ENCODE measurements around the gene PDYN.

PDYN gene

DNA sequence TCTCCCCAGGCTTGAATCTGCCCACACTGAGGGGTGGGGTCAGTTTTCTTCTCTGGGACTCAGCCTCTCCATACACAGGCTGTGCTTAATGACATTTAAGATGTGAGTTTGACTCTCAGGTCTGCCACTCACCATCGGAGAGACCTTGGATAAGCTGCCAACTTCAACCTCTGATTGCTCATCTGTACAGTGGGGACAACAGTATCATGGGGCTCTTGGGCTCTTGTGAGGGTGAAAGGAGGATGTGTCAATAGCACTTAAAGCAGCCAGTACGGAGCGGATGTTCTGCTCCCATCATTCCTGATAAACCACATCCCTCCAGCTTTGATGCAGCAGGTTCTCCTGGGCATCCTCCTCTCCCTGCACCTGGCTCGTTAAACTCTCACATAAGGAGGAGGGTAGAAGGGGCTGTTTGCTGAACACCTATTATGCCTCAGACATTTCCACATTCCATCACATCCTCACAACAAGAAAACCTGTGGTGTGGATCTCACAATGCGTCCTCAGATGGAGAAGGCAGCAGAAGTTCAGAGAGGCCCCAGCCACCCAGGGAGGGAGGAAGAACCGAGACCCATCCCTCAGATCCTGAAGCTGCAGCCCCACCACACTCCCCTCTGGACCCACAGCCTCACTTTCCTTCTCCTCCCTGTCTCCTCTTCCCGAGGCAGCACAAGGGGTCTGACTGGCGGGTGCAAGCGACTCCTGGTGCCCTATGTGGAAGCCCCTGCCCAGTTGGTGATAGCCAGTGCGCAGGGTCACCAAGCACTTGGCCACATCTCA, 1.9 kb upstream of the PDYN start:
- TF ChIP-seq, protein P1, sequence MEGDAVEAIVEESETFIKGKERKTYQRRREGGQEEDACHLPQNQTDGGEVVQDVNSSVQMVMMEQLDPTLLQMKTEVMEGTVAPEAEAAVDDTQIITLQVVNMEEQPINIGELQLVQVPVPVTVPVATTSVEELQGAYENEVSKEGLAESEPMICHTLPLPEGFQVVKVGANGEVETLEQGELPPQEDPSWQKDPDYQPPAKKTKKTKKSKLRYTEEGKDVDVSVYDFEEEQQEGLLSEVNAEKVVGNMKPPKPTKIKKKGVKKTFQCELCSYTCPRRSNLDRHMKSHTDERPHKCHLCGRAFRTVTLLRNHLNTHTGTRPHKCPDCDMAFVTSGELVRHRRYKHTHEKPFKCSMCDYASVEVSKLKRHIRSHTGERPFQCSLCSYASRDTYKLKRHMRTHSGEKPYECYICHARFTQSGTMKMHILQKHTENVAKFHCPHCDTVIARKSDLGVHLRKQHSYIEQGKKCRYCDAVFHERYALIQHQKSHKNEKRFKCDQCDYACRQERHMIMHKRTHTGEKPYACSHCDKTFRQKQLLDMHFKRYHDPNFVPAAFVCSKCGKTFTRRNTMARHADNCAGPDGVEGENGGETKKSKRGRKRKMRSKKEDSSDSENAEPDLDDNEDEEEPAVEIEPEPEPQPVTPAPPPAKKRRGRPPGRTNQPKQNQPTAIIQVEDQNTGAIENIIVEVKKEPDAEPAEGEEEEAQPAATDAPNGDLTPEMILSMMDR (IDR thresholded peaks at IDR 0.05), result no peak
- peaks cover 26% of the 10 kb centered on the region for H3K27me3 Mint-ChIP-seq (ENCODE audit: low read depth, poor library complexity)
- no peaks in the 10 kb centered on the region for H3K9me3 Mint-ChIP-seq
- H3K4me1 Mint-ChIP-seq, result peaks cover 34% of the 10 kb centered on the region
- H3K36me3 Mint-ChIP-seq (ENCODE audit: low read depth), result no peaks in the 10 kb centered on the region
- no peak for DNase-seq
- H3K4me3 Mint-ChIP-seq, result no peak overlapping the region
- H3K27ac Mint-ChIP-seq, result no peak overlapping the region

DNA sequence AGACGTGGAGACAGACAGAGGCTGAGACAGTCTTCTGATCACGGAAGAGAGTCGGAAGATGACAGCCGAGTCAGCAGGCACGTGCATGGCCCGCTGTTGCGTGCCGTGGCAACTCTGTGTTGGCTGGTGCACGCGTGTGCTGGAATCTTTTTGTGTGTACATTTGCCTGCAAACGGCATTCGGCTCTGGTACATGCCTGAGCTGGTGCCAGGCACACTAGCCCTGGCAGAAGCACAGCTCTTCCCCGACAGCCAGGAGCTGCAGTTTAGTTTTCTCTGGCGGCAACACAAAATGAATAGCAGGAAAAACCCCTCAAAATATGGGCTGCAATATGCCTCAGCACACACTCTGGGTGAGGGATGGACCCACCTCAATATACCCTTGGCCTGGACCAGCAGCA, 769 bp upstream of the PDYN start:
- no peak overlapping the region for H3K4me3 Mint-ChIP-seq
- TF ChIP-seq, protein P1 (IDR thresholded peaks at IDR 0.05), result no peak
- H3K27me3 Mint-ChIP-seq (ENCODE audit: low read depth, poor library complexity), result peaks cover 28% of the 10 kb centered on the region
- no peak for DNase-seq
- H3K4me1 Mint-ChIP-seq, result peaks cover 45% of the 10 kb centered on the region
- no peak overlapping the region for H3K27ac Mint-ChIP-seq
- no peaks in the 10 kb centered on the region for H3K36me3 Mint-ChIP-seq (ENCODE audit: low read depth)
- no peaks in the 10 kb centered on the region for H3K9me3 Mint-ChIP-seq

DNA sequence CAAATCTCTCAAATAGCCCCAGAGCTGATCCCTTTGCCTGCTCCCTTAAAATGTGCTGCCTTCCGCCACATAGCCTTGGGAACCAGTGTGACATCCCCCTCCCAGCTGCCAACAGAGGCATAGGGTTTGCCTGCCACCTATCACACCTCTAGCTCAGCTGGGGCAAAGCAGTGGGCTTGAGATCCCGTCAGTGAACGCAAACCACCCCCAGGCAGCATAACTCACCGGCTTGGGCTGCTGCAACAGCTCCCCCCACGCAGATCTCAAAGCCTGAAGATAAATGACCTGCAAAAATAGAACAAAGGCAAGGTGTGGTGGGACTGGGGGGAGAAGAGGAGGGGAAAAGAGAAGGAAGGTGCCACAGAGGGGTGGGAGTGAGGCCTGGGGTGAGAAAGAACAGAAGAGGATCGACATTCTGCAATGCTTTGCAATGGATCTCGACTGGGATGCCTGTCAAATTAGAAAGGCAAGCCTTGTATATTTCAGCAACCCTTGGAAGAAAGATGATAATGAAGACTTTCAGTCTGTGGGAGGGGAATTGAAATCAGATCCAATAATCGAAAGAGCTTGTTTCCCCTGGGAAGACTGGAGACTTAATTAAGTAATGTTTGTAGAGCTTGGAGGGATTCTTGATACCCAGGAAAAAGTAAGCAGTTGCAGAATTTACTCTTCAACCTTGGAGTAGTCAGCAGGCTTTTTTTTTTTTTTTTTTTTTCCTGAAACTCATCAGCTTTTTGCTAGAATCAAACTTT, 1.3 kb downstream of the PDYN start:
- Mint-ChIP-seq H3K4me3 (peak overlapping the region; percentile 12), H3K9me3 (no peaks in the 10 kb centered on the region), H3K27ac (no peak overlapping the region), H3K27me3 (ENCODE audit: low read depth, poor library complexity) (peaks cover 26% of the 10 kb centered on the region), H3K4me1 (peaks cover 44% of the 10 kb centered on the region), H3K36me3 (ENCODE audit: low read depth) (no peaks in the 10 kb centered on the region)
- DNase-seq, result no peak
- TF ChIP-seq, protein P1 (IDR thresholded peaks at IDR 0.05), result no peak

DNA sequence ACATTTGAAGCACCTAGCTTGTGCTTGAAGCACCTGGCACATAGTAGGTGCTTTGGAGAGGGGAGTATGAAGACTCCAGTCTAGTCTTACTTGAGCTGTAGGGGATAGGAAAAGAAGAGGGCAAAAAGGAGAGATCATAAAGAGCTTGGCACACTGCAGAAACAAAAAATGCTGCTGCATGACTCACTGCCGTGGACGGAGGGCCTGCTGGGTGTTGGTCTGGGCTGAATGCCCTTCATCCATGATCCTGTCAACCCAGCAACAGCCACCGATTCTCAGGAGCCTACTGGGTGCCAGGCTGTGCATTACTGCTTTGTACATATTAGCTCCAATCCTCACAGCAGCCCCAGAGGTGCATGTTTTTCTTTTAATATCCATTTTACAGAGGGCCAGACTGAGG, 6.0 kb downstream of the PDYN start:
- peaks cover 18% of the 10 kb centered on the region for H3K27me3 Mint-ChIP-seq (ENCODE audit: low read depth, poor library complexity)
- H3K27ac Mint-ChIP-seq, result no peak overlapping the region
- peaks cover 26% of the 10 kb centered on the region for H3K4me1 Mint-ChIP-seq
- H3K9me3 Mint-ChIP-seq, result no peaks in the 10 kb centered on the region
- DNase-seq, result no peak
- H3K36me3 Mint-ChIP-seq (ENCODE audit: low read depth), result no peaks in the 10 kb centered on the region
- TF ChIP-seq, protein P1 (IDR thresholded peaks at IDR 0.05), result no peak
- no peak overlapping the region for H3K4me3 Mint-ChIP-seq

DNA sequence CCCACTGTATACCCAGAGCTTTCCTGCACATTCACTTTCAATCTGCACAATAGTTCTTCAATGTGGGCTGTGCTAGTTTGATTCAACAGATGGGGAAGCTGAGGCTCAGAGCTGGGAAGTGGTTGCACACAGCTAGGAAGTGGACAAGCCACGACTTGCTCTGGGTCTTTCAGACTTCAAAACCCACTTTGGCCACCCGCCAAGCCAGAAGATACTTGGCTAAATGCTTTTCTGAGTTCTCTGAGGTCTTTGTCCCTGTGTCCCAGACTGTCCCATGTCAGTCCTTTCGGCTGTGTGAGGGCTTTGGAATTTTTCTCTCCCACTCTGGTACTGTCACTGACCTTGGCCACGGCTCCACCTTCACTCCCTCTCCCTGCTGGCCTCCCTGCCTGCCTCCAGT, 10.6 kb downstream of the PDYN start:
- Mint-ChIP-seq H3K27me3 (ENCODE audit: low read depth, poor library complexity) (peaks cover 25% of the 10 kb centered on the region), H3K36me3 (ENCODE audit: low read depth) (no peaks in the 10 kb centered on the region), H3K9me3 (no peaks in the 10 kb centered on the region), H3K4me1 (no peaks in the 10 kb centered on the region), H3K4me3 (no peak overlapping the region), H3K27ac (peak overlapping the region; percentile 49)
- TF ChIP-seq, protein P1 (IDR thresholded peaks at IDR 0.05), result no peak
- no peak for DNase-seq
